ENCODE data around the gene HK2.
"Not testable (repeated sequence)": the region's sequence is repeated elsewhere in the genome, so short reads cannot be mapped to it uniquely, and the experiment has no call there.

HK2 gene

DNA sequence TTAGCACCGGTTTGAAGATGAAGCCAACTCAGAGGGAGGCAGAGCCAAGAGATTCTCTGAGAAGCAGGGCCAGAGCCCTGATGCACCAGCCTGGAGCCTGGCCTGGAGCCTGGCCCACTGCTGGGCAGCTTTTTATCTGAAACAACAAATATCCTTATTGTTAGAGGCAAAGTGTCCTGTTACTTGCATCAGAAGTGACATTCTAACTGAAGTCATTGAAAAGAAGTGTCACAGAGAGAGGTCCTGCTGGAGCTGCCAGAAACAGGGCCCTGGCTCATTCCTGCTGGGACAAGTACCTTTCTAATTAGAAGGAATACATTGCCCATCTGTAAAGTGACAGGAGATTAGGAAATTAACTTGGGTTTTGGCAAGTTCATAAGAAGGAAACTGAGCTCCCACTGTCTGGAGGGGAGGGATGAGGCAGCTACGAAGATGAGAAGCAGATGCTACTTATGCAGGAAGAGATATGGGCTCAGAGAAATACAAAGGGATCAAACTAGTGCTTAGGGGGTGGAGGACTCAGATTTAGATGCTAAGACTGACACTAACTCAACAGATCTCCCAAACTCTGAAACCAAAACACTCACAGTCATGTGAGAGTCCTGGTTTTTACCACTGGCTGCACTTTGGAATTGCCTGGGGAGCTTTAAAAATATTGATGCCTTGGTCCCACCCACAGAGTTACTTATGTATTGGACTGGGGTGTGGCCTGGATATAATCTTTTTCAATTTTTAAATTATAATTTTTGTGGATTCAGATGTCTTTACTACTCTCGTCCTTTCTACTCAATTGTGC, 11.0 kb upstream of the HK2 start:
- no peaks in the 10 kb centered on the region for H3K36me3 Mint-ChIP-seq (ENCODE audit: low read depth)
- no peak for ATAC-seq
- no peak overlapping the region for H3K27ac Mint-ChIP-seq
- H3K4me3 Mint-ChIP-seq = no peak overlapping the region
- peaks cover 4% of the 10 kb centered on the region for H3K27me3 Mint-ChIP-seq
- no peaks in the 10 kb centered on the region for H3K9me3 Mint-ChIP-seq
- no peak for DNase-seq
- H3K4me1 Mint-ChIP-seq = no peaks in the 10 kb centered on the region

DNA sequence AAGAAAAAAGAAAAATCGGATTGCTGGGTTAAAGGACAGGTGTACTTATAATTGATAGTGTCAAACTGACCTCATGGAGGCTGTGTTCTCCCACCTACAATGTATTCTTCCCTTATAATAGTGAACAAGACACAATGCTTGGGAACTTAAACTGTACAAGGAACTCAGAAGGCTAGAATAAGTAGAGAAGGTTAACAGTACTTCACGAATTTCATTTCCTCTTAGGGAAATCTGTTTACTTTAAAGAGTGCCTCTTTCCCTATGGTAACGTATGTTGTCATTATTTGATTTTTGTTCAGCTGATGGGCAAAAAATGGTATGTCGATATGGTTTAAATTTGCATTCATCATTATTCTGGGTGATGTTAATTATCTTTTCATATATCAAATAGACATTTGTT, 9.2 kb upstream of the HK2 start:
- ATAC-seq (no peak), DNase-seq (no peak)
- no peaks in the 10 kb centered on the region for H3K36me3 Mint-ChIP-seq (ENCODE audit: low read depth)
- H3K4me3 Mint-ChIP-seq = no peak overlapping the region
- peaks cover 4% of the 10 kb centered on the region for H3K27me3 Mint-ChIP-seq
- H3K9me3 Mint-ChIP-seq = no peaks in the 10 kb centered on the region
- H3K4me1 Mint-ChIP-seq = no peaks in the 10 kb centered on the region
- no peak overlapping the region for H3K27ac Mint-ChIP-seq

DNA sequence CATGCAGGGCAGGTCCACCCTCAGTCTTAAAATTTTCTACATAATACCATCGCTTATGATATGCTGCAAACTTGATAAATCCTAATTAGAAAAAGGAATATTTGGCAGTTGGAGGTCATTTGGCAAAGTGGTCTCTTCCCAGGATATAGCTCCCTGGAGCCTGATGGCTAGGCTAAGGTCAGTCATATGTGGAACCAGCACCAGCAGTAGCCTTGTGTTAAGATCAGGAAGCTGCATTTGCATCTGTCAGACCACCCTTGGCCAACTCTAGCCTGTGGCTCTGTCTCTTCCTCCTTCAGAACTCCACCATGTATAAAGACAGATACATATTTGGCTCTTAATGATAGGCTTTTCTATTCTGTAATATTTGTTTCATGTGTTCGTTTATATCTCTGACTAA, 5.4 kb upstream of the HK2 start:
- ATAC-seq = no peak
- DNase-seq = no peak
- H3K27ac Mint-ChIP-seq = no peak overlapping the region
- no peaks in the 10 kb centered on the region for H3K9me3 Mint-ChIP-seq
- H3K4me3 Mint-ChIP-seq = no peak overlapping the region
- no peaks in the 10 kb centered on the region for H3K36me3 Mint-ChIP-seq (ENCODE audit: low read depth)
- H3K27me3 Mint-ChIP-seq = peaks cover 4% of the 10 kb centered on the region
- H3K4me1 Mint-ChIP-seq = peaks cover 18% of the 10 kb centered on the region

DNA sequence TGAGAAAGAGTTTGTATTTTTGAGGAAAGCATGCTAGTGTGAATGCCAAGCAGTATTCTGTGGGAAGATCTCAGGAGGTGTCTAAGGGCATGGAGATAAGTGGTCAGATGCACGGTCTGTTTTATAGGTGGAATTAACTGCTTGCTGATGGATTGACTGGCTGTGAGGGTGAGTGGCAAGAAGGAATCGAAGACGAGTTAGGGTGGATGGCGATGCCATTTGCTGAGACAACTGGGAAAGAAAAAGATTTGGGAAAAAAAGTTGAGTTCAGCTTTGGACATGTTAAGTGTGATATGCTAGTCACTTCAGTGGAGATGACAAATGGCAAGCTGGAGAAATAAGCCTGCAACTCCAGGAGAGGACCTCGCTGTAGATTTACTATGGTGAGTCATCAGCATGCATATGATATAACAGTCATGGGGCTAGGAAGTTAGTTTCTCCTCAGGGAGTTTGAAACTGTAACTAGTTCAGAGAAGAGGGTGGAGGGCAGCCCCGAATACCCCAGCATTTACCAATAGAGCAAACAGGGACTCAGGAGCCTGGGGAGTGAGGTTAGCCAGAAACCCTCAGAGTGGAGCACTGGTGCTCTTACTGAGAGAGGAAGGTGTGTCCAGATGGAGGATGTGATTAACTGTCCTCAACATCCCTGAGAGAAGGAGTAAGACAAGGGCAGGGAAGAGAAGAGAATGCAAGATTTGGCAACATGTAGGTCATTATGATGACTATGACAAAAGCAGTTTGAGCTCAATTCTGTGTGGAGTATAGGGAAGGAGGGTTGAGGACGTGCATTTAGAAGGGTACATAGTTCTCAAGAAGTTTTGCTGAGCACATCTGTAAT, 2.0 kb upstream of the HK2 start:
- Mint-ChIP-seq H3K36me3 (ENCODE audit: low read depth) (peaks cover 18% of the 10 kb centered on the region), H3K27ac (no peak overlapping the region), H3K4me3 (no peak overlapping the region), H3K9me3 (no peaks in the 10 kb centered on the region), H3K27me3 (no peaks in the 10 kb centered on the region), H3K4me1 (peaks cover 31% of the 10 kb centered on the region)
- DNase-seq = no peak
- no peak for ATAC-seq

DNA sequence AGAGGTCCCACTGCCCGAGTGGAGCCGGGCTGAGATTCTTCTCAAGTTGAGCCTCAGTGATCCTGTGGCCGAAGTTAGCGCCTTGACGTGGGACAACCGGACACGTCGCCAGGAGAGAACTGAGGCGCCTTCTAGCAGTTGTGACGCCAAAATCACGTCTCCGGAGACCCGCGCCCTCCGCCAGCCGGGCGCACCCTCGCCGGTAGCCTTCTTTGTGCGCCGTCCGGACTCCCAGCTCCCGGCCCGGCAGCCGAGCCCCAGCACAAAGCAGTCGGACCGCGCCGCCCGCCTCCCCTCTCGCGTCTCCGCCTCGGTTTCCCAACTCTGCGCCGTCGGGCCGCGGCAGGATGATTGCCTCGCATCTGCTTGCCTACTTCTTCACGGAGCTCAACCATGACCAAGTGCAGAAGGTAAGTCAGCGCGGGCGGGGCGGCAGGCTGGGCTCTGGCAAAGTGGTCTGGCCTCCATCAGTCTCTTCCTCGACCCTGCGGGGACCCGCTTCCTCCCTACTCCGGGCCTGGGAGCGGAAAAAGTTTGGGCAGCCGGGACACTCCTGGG, 386 bp downstream of the HK2 start:
- Mint-ChIP-seq H3K27ac (peak overlapping the region; percentile 96), H3K4me3 (peak overlapping the region; percentile 95), H3K36me3 (ENCODE audit: low read depth) (peaks cover 38% of the 10 kb centered on the region), H3K4me1 (peaks cover 53% of the 10 kb centered on the region)
- peak; percentile 5 for ATAC-seq
- H3K9me3 Mint-ChIP-seq, H3K27me3 Mint-ChIP-seq, DNase-seq: not testable (repeated sequence)

DNA sequence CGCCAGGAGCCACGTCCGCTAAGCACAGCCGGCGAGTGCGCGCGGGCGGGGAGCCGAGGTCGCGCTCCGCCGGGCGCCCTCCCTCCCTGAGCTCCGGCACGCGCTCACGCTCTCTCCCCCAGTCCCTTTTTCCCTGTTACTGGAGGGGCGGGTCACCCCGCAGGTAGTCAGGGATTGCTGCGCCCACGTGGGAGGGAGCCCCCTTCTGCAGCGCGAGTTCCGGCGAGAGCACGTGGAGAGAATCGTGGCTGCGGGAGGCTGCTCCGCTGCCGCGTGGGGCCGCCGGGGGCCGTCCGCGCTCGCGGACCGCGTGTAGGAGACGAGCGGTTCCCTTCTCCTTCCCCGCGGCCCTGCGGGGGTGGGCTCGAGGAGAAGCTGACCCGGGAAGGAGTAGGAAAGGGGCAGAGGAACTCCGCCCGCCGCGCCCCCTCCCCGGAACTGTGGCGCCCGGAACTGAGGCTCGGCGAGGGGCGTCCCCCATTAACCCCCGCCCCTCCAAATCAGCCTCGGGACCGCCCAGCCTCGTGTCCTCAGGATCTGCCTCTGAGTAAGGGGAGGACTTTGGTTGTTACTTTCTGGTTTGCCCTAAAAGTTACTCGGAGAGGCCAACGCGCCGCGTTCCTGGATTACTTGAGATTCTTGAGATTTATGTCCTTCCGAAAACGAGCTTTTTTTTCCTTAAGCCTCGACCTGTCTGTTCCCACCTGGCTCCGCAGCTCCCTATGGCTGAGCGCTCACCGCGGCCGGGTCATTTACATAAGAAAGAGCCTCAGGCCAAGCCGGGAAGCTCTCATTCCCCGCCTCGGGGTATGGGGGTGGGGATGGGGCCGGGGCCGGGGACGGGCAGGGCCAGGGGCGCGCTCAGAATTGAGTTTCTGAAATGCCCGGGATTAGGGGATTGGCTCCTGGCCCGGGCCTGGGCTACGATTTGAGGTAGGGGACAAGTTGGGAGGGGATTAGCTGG, 1.1 kb downstream of the HK2 start:
- Mint-ChIP-seq H3K27me3 (no peaks in the 10 kb centered on the region), H3K36me3 (ENCODE audit: low read depth) (peaks cover 40% of the 10 kb centered on the region), H3K27ac (peak overlapping the region; percentile 96), H3K4me3 (peak overlapping the region; percentile 95), H3K9me3 (no peaks in the 10 kb centered on the region), H3K4me1 (peaks cover 60% of the 10 kb centered on the region)
- peak; percentile 80 for DNase-seq
- peak; percentile 75 for ATAC-seq

DNA sequence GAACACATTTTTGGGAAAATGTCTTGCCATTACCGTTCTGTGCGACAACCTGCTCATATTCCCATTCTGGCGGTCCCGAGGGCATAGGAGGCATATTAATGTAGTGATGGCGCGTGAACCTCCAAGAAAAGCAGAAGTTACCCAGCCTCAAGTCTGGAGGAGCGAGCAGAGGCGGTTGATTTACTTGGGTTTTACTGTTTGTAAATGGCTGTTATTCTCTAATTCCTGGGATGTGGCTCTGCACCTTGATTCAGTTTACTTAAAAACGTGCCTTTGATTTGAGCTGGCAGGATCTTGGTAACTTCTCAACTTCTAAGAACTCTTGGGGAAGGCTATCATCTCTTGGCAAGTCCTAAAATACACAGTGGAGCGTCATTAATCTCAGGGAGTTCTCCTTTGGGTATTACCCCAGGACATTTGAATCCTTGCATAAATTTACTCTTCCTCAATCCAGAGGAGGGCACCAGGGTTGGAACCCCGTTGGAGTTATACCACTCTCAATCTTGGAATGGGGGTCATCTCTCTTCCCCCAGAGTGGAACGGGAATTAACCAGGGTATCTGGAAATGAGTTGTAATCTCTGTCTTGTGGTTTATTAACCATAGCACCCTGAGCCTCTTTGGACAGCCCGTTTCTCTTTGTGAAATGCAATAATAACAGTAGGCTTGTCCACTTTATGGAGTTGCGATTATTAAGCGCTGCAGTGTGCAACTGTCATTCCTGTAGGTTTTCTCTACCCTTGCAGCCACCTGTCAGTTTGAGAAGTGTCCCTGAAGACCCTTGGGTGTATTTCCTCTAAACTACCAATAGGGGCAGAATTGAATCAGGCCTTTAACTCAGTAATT, 2.1 kb downstream of the HK2 start:
- H3K9me3 Mint-ChIP-seq = no peaks in the 10 kb centered on the region
- peak overlapping the region; percentile 96 for H3K27ac Mint-ChIP-seq
- peaks cover 68% of the 10 kb centered on the region for H3K4me1 Mint-ChIP-seq
- ATAC-seq (no peak), DNase-seq (no peak)
- H3K4me3 Mint-ChIP-seq = peak overlapping the region; percentile 95
- H3K27me3 Mint-ChIP-seq = no peaks in the 10 kb centered on the region
- H3K36me3 Mint-ChIP-seq (ENCODE audit: low read depth) = peaks cover 46% of the 10 kb centered on the region

DNA sequence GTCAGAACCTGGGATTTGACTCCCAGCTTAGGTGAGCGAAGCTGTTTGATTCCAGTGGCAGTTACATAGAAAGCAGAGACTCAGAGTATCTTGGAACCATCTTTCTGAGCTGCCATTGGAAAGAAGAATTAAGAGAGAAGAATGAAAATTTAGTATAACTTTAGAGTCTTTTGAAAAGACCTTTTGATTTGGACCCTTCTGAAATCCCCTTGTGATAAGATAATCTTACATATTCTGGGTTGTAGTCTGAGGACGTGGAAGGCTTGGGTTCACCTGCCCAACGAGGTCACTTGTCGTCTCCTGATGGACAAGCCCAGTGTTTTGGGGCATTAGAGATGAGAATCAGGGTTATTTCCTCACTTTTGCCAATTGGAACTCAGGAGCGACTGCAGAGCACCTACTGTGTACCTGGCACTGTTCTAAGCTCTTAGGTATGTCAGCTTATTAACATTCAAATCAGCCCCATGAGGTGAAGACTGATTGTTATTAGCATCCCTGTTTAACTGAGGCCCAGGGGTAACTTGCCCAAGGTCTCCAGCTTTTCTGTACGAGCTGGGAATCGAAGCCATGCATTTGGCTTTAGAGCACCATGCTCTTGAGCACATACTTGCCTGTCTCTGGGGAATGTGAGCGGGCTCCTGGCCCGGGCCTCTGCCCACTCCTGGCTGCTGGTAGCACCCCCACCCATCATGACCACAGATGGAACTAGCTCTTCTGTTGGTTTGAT, 2.9 kb downstream of the HK2 start:
- peak overlapping the region; percentile 96 for H3K27ac Mint-ChIP-seq
- H3K4me3 Mint-ChIP-seq = peak overlapping the region; percentile 95

DNA sequence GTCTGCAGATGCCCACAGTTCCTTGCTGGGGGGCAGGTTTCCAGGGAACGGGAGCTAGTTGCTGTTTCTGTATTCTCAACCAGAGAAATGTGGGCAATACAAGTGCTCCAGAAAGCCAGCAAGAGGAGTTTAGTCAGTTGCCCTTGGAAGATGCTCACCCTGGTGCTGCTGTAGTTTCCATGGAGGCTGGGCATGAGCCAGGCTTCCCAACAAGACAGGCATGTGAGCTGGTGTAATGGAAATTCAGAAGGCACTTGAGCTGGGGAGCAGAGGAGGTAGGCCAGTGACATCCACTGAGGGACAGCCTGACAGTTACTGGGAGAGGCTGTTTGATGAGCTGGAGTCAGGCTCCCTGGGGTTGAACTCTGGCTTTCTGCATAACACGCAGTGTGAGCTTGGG, 7.7 kb downstream of the HK2 start:
- Mint-ChIP-seq H3K4me1 (peaks cover 95% of the 10 kb centered on the region), H3K4me3 (no peak overlapping the region), H3K9me3 (no peaks in the 10 kb centered on the region), H3K27me3 (no peaks in the 10 kb centered on the region), H3K27ac (no peak overlapping the region), H3K36me3 (ENCODE audit: low read depth) (peaks cover 74% of the 10 kb centered on the region)
- DNase-seq = no peak
- no peak for ATAC-seq

More for the DNA sequence above, 2.9 kb downstream of the HK2 start:
- ATAC-seq = no peak
- Mint-ChIP-seq H3K36me3 (ENCODE audit: low read depth) (peaks cover 54% of the 10 kb centered on the region), H3K27me3 (no peaks in the 10 kb centered on the region), H3K9me3 (no peaks in the 10 kb centered on the region), H3K4me1 (peaks cover 72% of the 10 kb centered on the region)
- no peak for DNase-seq

DNA sequence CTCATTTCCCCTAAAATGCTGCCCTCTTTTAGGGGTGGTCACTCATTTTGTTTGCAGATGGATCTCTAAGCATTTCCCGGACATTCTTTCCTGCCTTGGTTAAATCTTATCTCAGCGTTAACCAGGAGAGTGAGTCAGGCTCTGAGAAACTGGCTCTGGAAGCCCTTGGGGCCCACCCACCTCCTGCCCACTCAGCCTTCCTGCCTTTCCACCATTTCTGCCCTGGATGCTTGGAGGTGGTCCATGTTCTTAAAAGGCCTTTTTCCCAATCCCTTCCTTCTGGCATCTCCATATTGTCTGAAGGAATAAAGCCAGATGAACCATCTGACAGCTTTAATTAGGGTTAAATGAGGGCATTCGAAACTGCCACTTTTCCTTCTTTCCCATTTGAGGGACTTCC, 9.5 kb downstream of the HK2 start:
- Mint-ChIP-seq H3K9me3 (no peaks in the 10 kb centered on the region), H3K36me3 (ENCODE audit: low read depth) (peaks cover 59% of the 10 kb centered on the region), H3K4me1 (peaks cover 96% of the 10 kb centered on the region), H3K4me3 (no peak overlapping the region), H3K27me3 (no peaks in the 10 kb centered on the region), H3K27ac (peak overlapping the region; percentile 91)
- ATAC-seq (no peak), DNase-seq (no peak)

DNA sequence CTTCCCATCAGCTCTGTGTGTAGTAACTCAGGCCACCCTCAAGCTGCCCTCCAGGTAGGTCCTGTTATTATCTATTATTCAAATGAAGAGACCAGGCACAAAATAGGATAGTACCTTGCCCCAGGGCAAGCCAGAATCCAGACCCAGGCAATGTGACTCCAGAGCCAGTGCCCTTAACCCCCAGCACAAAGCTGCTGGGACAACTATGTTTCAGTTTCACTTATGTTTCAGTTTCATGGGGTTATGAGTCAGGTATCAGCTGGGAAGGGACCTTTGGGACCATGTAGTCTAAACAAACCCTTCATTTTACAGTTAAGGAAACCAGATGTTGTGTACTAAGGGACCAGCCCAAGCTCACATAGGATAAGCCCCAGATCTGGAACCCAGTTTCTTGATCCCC, 10.0 kb downstream of the HK2 start:
- Mint-ChIP-seq H3K36me3 (ENCODE audit: low read depth) (peaks cover 56% of the 10 kb centered on the region), H3K9me3 (no peaks in the 10 kb centered on the region), H3K4me1 (peaks cover 96% of the 10 kb centered on the region), H3K27me3 (no peaks in the 10 kb centered on the region), H3K27ac (peak overlapping the region; percentile 91), H3K4me3 (peak overlapping the region; percentile 55)
- no peak for DNase-seq
- ATAC-seq = peak; percentile 91

DNA sequence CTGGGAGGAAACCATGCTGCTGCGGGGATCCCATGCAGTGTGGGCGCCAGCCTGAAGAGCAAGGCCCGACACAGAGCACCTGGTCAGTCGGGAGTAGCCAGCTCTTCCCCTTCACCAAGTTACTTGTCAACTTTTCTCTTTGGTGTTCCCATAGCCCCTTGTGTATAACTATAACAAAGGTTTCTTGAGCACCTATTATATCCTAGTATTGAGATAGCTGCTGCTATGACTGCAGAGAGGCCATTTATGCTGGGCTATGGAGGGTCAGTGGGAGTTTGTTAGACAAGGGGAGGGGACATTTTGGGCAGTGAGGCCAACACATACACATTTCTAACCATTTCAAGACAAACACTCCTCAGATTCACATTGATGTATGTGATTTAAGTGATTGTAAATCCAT, 10.8 kb downstream of the HK2 start:
- H3K36me3 Mint-ChIP-seq (ENCODE audit: low read depth) = peaks cover 50% of the 10 kb centered on the region
- no peak overlapping the region for H3K4me3 Mint-ChIP-seq
- no peaks in the 10 kb centered on the region for H3K27me3 Mint-ChIP-seq
- H3K4me1 Mint-ChIP-seq = peaks cover 96% of the 10 kb centered on the region
- H3K9me3 Mint-ChIP-seq = no peaks in the 10 kb centered on the region
- ATAC-seq (no peak), DNase-seq (no peak)
- no peak overlapping the region for H3K27ac Mint-ChIP-seq

DNA sequence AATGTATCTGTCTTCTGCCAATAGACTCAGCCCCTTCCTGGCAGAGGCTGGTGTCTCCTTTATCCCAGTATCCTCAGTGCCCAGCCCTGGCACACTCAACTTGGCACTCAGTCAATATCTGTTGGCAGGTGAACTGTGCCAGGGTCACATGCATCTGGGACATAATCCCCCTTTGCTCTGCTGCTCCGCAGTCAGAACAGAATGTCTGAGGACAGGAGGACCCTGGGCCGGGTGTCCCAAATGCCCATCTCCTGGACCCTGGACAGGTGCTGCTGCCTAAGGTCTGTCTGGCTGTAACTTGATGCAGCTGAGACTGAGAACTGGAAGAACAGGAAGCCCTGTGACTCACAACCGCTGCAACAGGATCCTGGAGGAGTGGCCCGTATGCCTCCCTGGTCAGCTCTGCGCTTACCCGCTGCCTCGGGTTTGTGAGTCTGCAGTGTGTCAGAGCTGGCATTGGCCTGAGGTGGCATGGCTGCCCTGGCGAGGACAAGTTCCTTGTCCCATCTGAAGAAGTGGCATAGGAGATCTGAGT, 11.4 kb downstream of the HK2 start:
- no peaks in the 10 kb centered on the region for H3K27me3 Mint-ChIP-seq
- no peak overlapping the region for H3K27ac Mint-ChIP-seq
- no peak overlapping the region for H3K4me3 Mint-ChIP-seq
- no peaks in the 10 kb centered on the region for H3K9me3 Mint-ChIP-seq
- H3K36me3 Mint-ChIP-seq (ENCODE audit: low read depth) = peaks cover 53% of the 10 kb centered on the region
- H3K4me1 Mint-ChIP-seq = peaks cover 96% of the 10 kb centered on the region
- ATAC-seq = peak; percentile 11
- DNase-seq = no peak
